Smooth muscle cell (in vitro differentiated cells): Measurements from ENCODE around the gene ITGA5. TPM values are rescaled to one million over a fixed set of nuclear protein-coding genes. Genes with fewer than 3 reads are reported as not detected.
A peak's percentile ranks its signal among the peaks of the same experiment; 100 is the strongest.

Source experiments
- DNase-seq: peaks from one replicate; lab custom pipeline; 2025; ENCODE audit not compliant: unreplicated experiment; lab: John Stamatoyannopoulos, UW
- H2AFZ ChIP-seq: fragments of 200-600 bp; sonication (generic); 2 replicates; pipeline ENCODE4 v1.6.0; 2016; ENCODE audit warnings: antibody characterized with exemption, low read depth, mild to moderate bottlenecking
- H3F3A ChIP-seq: fragments of 200-600 bp; sonication (generic); 2 replicates; pipeline ENCODE4 v1.6.0; 2017; ENCODE audit warnings: antibody characterized with exemption, low read depth
- H3K27ac ChIP-seq: fragments of 200-600 bp; sonication (generic); 2 replicates; pipeline ENCODE4 v1.5.1; 2016; ENCODE audit warnings: low read depth, mild to moderate bottlenecking
- H3K27me3 ChIP-seq: fragments of 200-600 bp; sonication (generic); 2 replicates; pipeline ENCODE4 v1.6.1; 2016; ENCODE audit warnings: low read depth, mild to moderate bottlenecking
- H3K36me3 ChIP-seq: fragments of 200-600 bp; sonication (generic); 2 replicates; pipeline ENCODE4 v1.5.1; 2016; ENCODE audit warnings: low read depth
- H3K4me1 ChIP-seq: fragments of 200-600 bp; sonication (generic); 2 replicates; pipeline ENCODE4 v1.5.1; 2016; ENCODE audit warnings: low read depth
- H3K4me2 ChIP-seq: fragments of 200-600 bp; sonication (generic); 2 replicates; pipeline ENCODE4 v1.6.0; 2016; ENCODE audit warnings: mild to moderate bottlenecking
- H3K4me3 ChIP-seq: fragments of 200-600 bp; sonication (generic); 2 replicates; pipeline ENCODE4 v1.5.1; 2016; ENCODE audit warnings: mild to moderate bottlenecking
- H3K79me2 ChIP-seq: fragments of 200-600 bp; sonication (generic); 2 replicates; pipeline ENCODE4 v1.6.0; 2016; ENCODE audit warnings: low read depth, mild to moderate bottlenecking
- H3K9ac ChIP-seq: fragments of 200-600 bp; sonication (generic); 2 replicates; pipeline ENCODE4 v1.6.0; 2016; ENCODE audit warnings: low read depth
- H3K9me3 ChIP-seq: fragments of 200-600 bp; sonication (generic); replicated peaks from 2 replicates; pipeline ENCODE4 v1.5.1; 2016; ENCODE audit warnings: low read depth
- H4K20me1 ChIP-seq: fragments of 200-600 bp; sonication (generic); 2 replicates; pipeline ENCODE4 v1.6.0; 2016; ENCODE audit warnings: low read depth
- WGBS: methylation state at CpG from one replicate; pipeline ENCODE4 v1.1.7; 2016; ENCODE audit warnings: low lambda C conversion rate; 5-methylcytosine and 5-hydroxymethylcytosine counted together
- polyA plus RNA-seq: library from polyadenylated mRNA; unstranded; fragments of >200 nt; fragmentation: Nextera tagmentation; extraction: Ambion mirVana; gene quantifications from 2 replicates; pipeline ENCODE4 v1.2.1, GENCODE V29; 2016
- total RNA-seq: library from RNA; depleted of rRNA; stranded (reverse); fragments of >200 nt; gene quantifications from 2 replicates; pipeline ENCODE4 v1.2.3, GENCODE V29; 2014
- TF ChIP-seq, protein P1 (sequence below): fragments of 200-600 bp; sonication (generic); IDR thresholded peaks from 2 replicates; pipeline ENCODE4 v1.5.1; 2017; ENCODE audit warnings: borderline replicate concordance, mild to moderate bottlenecking, antibody characterized with exemption; ENCODE audit not compliant: insufficient read depth, poor library complexity, severe bottlenecking

Gene ITGA5
- total and polyA plus RNA-seq, 2 experiments from 2014 or later, result 163 to 192 TPM

DNA sequence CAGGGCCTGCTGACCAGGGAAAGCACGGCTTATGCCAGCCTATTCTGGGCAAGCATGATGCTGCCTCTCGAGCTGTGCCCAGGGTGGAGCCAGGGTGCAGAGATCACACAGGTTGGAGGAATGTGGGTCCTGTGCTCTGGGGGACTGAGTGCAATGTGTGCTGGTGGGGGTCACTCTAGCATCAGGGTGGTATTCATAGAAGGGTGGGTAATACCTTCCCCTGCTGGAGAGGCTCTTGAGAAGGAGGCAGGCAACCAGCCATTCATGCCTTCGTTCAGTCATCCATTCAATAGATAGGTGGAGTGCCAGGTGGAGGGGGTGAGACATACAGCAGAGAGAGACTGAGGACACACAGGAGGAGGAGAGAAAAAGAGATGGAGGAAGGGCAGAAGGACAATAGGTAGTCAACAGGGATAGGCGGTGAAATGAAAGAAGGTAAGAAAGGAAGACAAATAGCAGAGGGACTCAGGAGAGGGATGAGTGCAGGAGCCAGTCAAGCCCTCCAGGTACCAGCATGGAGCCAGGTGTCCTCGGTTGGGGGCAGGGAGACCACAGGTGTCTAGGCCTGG lies 29.4 kb downstream of the ITGA5 start:
- 89% methylated on average over 5 of the region's 5 CpGs for WGBS
- peaks cover 19% of the 10 kb centered on the region for H4K20me1 ChIP-seq
- TF ChIP-seq, protein P1, sequence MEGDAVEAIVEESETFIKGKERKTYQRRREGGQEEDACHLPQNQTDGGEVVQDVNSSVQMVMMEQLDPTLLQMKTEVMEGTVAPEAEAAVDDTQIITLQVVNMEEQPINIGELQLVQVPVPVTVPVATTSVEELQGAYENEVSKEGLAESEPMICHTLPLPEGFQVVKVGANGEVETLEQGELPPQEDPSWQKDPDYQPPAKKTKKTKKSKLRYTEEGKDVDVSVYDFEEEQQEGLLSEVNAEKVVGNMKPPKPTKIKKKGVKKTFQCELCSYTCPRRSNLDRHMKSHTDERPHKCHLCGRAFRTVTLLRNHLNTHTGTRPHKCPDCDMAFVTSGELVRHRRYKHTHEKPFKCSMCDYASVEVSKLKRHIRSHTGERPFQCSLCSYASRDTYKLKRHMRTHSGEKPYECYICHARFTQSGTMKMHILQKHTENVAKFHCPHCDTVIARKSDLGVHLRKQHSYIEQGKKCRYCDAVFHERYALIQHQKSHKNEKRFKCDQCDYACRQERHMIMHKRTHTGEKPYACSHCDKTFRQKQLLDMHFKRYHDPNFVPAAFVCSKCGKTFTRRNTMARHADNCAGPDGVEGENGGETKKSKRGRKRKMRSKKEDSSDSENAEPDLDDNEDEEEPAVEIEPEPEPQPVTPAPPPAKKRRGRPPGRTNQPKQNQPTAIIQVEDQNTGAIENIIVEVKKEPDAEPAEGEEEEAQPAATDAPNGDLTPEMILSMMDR, result no peak
- no peak overlapping the region for H3K9ac ChIP-seq
- H3K4me3 ChIP-seq, result peak overlapping the region; percentile 60
- H3K36me3 ChIP-seq, result no peaks in the 10 kb centered on the region
- peaks cover 5% of the 10 kb centered on the region for H3F3A ChIP-seq
- H3K4me1 ChIP-seq, result peaks cover 65% of the 10 kb centered on the region
- no peaks in the 10 kb centered on the region for H3K79me2 ChIP-seq
- H3K27ac ChIP-seq, result no peak overlapping the region
- H3K9me3 ChIP-seq, result no peaks in the 10 kb centered on the region
- no peaks in the 10 kb centered on the region for H3K27me3 ChIP-seq
- H3K4me2 ChIP-seq, result peak overlapping the region; percentile 83
- DNase-seq, result no peak
- H2AFZ ChIP-seq, result no peak overlapping the region

DNA sequence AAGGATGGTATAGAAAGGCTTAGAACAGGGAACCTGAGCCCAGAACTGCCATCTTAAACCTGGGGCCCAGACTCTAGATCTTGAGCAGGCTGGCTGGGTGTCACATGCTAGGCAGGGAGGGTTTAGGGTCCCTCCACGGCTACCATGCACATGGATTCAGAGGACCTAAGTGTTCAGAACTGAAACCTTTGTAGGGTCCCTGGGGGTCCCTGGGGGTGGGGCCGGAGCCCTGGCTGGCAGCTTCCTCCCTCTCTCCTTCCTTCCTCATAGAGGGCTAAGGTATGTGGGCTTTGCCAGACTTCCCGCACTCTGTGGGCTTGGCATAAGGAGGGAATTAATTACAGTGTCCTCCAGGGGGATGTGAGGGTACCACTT lies 29.9 kb downstream of the ITGA5 start:
- no peaks in the 10 kb centered on the region for H3K36me3 ChIP-seq
- no peak overlapping the region for H3K27ac ChIP-seq
- peaks cover 18% of the 10 kb centered on the region for H4K20me1 ChIP-seq
- H3K9me3 ChIP-seq, result no peaks in the 10 kb centered on the region
- peak overlapping the region; percentile 50 for H3K4me2 ChIP-seq
- H3K79me2 ChIP-seq, result no peaks in the 10 kb centered on the region
- H3F3A ChIP-seq, result peaks cover 5% of the 10 kb centered on the region
- H3K9ac ChIP-seq, result no peak overlapping the region
- no peaks in the 10 kb centered on the region for H3K27me3 ChIP-seq
- no peak for DNase-seq
- WGBS, result 93% methylated on average over 3 of the region's 3 CpGs
- TF ChIP-seq, protein P1, result no peak
- no peak overlapping the region for H3K4me3 ChIP-seq
- H2AFZ ChIP-seq, result no peak overlapping the region
- H3K4me1 ChIP-seq, result peaks cover 67% of the 10 kb centered on the region

DNA sequence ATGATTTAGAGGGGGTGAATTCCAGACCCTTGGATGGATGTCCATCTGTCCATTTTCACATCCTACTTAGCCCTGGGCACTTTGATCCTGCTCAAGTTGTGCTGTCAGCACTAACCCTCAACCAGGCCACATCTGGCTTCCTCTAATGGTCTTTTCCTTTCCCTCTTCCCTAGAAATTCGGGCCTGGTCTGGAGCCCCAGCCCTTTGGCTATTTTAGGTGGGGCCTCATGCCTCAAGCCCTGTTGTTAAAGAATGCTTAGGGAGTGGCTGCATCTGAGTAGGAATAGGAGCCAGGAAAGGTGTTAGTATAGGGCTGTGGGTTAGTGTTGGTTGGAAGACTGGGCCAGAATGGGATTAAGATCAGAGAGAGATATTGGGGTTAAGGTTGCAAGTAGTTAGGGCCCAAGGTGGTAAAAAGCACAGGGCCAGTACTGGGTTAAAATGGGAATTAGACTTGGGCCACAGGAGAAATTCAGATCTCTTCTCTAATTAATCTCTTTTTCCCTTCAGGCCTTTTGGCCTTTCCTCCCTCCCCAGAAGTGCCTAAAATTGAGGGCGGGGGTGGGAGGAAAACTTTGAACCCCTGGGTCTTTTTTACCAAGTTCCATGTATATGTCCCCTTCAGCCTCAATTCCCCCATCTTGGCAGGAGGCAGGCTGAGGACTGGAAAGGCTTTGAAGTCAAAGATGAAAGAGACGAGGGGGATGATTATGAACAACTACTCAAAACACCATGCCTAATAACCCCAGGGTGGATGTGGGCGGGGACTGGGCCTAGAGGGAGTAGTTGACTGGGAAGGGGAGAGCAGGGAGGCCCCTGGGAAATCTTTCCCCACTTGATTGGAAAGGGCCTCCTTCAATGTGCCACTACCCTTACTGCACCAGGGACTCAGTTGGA lies 30.6 kb downstream of the ITGA5 start:
- Histone ChIP-seq H4K20me1 (peaks cover 13% of the 10 kb centered on the region), H3K27ac (peak overlapping the region; percentile 44), H3K36me3 (no peaks in the 10 kb centered on the region), H3K4me2 (peak overlapping the region; percentile 50), H2AFZ (no peak overlapping the region), H3K9me3 (no peaks in the 10 kb centered on the region), H3K4me3 (no peak overlapping the region), H3K4me1 (peaks cover 61% of the 10 kb centered on the region), H3F3A (peaks cover 5% of the 10 kb centered on the region), H3K27me3 (no peaks in the 10 kb centered on the region), H3K79me2 (no peaks in the 10 kb centered on the region), H3K9ac (no peak overlapping the region)
- no peak for DNase-seq
- 57% methylated on average over 4 of the region's 4 CpGs for WGBS
- TF ChIP-seq, protein P1, result no peak
